ENCODE data around the gene CCDC85C. TPM values are rescaled to one million over a fixed set of nuclear protein-coding genes. Genes with fewer than 3 reads are reported as not detected.

The CCDC85C gene
- total RNA-seq, 1 experiment from 2014 or later, result 3.4 TPM

GRCh38 chr14:99475660-99476059, 128.3 kb downstream of the CCDC85C start:
- no peak for DNase-seq (ENCODE audit: low read depth)

- peak; percentile 24 for DNase-seq (ENCODE audit: low read depth)
These were observed 128.8 kb downstream of the CCDC85C start for GRCh38 chr14:99475179-99475578.

DNA sequence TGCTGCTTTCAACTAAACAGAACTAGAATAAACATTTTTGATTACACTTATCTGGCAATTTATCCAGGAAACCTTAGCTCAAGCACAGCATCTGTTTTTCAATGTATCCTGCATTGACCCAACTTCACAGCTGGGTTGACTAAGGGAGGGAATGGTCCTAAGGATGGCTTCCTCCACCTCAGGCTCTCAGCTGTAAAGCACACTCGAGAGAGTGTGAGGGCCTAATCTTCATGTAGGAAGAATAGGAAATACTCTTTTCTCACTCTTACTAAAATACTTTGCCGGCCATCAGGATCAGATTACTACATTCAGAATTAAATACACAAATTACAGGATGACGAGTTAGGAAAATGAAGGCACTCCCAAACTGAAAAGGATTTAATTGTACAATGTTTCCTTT, 130.5 kb downstream of the CCDC85C start:
- no peak for DNase-seq (ENCODE audit: low read depth)

DNA sequence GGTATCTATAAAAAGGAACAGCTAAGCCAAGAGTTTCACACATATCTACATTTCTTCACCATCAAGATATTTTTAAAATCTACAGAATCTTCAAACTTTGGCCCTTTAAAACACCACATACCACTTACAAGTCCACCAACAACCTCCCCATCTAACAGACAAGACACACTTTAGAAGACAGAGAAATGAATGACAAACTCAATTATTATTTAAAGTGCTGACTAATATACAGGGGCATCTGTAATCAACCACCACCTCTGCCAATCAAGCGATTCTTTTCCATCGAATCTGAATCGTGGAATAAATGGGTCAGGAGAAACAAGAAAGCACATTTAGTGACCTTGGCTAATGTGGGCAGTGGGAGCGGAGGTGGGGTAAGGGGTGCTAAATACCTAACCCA, 131.1 kb downstream of the CCDC85C start:
- no peak for DNase-seq (ENCODE audit: low read depth)

DNA sequence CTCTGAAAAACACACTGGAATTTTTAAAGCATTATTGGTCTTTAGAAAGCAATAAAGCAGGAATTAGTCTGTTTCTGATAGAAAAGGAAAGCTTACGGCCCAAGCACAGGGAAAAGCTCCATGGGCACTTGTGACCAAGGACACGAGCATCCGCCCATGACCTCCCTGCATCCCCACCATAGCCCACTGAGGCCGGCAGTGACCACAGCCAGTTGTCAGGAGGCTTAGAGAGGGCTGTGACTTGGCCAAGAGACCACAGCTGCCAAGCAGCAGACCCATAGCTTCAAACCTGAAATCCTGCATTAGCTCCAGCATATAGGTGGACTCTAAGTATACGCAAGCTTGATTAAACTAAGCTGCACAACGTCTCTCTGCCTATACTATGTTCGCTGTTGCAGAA, 132.3 kb downstream of the CCDC85C start:
- no peak for DNase-seq (ENCODE audit: low read depth)

- no peak for DNase-seq (ENCODE audit: low read depth)
These were observed 135.0 kb downstream of the CCDC85C start for GRCh38 chr14:99468836-99469592.

GRCh38 chr14:99468081-99468480, 135.9 kb downstream of the CCDC85C start:
- DNase-seq (ENCODE audit: low read depth), result no peak

DNA sequence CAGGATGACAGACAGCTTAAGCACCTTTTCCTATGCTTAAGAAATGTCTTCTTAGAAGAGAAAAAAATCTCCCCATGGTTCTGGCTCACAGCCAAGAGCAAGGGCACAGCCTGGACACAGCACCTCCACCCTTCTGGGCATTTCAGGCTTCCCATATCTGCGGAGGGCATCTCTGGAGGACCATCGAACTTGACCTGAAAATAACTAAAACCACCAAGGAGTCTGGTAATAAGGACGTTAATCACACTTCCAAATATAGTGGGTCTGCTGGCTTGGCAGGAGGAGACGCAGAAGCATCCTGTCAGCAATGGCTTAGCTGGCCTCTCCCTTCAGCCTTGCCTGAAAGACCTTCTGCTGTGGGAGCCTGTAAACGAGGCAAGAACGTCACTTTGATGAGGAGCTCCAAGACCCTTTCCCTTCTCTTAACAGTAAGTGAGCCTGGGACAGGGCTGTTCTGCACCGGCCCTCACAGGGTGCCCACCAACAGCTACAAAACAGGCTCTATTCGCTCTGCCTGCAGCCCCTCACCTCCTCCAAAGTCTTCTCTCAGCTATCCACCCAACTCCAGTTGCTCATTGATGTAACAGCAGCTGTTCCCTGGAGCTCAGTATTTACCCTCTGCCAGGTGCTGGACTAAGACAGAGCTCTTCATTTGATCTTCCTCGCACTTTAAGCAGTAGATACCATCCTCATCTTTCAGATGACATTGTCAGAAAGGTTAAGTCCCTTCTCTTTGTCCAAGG, 136.5 kb downstream of the CCDC85C start:
- no peak for DNase-seq (ENCODE audit: low read depth)

- DNase-seq (ENCODE audit: low read depth), result no peak
These were observed 137.2 kb downstream of the CCDC85C start for GRCh38 chr14:99466758-99467157.

DNA sequence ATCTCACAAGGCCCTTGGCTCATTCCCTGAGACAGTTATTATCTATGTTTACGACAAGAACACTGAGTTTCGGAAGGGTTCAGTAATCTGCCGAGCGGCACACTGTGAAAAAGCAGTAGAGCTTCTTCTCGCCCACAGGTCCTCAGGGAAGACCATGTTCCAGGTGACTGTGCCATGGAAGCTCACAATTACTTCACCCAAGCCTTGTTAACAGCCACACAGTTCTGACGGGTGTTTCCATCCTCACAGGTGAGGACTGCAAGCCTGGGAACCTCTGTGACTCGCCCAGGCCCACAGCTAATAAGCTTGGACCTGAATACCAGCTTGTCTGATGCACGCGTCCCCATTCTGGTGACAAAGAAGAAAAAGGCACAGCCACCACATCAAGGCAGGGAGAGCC, 138.7 kb downstream of the CCDC85C start:
- DNase-seq (ENCODE audit: low read depth), result no peak

DNA sequence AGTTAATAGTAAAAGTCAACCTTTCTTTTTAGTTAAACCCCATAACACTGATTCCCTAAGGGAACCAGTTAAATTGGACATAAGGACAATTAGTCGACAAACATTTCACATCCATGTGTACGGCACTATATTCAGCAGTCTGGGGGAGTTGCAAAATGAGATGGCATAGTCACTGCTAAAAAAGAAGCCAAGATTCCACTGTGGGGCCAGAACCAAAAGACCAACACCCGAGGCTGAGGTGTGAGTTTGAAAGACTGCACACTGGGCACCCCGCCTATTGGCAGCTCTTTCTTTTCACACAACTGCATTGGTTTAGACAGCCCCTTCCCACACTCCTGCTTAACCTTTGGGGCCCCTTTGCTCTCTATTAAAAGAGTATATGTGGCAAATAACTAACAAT, 140.0 kb downstream of the CCDC85C start:
- DNase-seq (ENCODE audit: low read depth), result no peak

- no peak for DNase-seq (ENCODE audit: low read depth)
These were observed 141.8 kb downstream of the CCDC85C start for GRCh38 chr14:99462210-99462609.

- DNase-seq (ENCODE audit: low read depth), result no peak
These were observed 142.5 kb downstream of the CCDC85C start for GRCh38 chr14:99461411-99462085.

DNA sequence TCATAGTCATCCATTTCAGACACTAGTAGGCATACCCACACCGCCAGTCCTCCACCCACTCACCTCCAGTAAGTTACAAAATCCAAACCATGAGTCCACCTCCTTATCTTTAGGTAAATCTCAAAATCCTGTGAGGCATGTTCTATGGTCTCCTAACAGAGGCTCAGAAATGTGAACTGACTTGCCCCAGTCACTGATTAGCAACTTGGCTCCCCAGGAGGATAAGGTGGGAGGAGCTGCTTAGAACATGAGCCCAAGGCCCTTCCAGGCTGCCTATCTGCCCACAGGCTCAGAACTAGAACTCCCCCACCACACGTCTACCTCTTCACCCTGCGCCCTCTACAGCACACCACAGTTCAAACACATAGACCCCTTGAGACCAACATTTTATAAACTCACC, 143.2 kb downstream of the CCDC85C start:
- DNase-seq (ENCODE audit: low read depth), result no peak

DNA sequence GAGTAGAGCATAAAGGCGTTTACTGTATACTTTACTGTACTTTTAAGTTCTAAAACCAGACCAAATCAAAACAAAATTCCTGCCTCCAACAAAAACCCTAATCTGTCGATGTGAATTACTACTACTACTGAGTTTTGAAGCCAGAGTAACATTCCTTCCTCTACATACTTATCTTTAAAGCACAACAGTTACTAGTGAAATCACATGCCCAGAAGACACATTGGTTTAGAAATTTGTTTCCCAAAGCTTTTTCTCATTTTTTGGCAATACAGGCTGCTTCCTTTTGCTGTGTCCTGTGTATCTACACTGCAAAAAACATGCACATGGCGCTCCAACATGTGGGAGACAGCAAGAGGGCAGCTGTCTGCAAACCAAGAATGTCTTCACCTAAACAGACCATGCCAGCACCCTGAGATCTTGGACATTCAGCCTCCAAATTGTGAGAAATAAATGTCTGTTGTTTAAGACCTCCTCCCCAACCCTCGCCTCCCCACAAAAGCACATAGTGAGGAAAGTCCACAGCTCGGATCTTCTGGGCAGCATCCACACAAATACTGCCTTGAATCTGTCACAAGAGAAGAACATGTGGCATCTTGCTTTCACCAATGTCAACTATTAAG, 144.4 kb downstream of the CCDC85C start:
- no peak for DNase-seq (ENCODE audit: low read depth)

DNA sequence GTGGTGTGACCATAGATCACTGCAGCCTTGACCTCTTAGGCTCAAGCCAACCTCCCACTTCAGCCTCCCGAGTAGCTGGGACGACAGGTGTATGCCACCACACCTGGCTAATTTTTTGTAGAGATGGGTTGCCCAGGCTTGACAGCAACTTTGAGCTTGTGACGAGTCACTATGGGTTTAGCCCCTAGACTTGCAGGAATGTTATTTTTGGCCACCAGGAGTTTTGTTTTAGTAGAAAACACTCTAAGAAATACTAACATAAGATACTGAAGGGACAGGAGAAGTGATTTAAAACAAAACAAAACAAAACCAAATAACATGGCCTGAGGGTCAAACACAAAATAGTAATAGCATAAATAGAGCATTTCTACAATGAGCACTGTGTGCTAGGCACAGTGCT, 149.8 kb downstream of the CCDC85C start:
- no peak for DNase-seq (ENCODE audit: low read depth)

DNA sequence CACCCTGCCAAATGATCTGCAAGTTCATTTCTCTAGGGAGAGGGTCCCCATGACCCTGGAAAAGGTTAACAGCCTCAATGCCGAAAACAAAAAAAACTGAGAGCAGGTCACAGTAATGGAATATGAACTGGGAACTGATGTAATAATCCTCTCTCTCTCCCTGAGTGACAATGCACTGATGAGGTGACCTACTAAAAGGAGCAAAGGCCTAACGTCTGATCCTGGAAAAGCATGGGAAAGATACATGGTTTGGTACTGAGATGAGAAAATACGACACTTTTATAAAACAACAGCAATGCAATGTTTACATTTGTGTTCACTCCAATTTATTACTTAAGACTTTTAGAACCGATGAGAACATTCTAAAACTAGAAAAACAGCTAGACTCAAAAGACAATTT, 151.0 kb downstream of the CCDC85C start:
- no peak for DNase-seq (ENCODE audit: low read depth)

DNA sequence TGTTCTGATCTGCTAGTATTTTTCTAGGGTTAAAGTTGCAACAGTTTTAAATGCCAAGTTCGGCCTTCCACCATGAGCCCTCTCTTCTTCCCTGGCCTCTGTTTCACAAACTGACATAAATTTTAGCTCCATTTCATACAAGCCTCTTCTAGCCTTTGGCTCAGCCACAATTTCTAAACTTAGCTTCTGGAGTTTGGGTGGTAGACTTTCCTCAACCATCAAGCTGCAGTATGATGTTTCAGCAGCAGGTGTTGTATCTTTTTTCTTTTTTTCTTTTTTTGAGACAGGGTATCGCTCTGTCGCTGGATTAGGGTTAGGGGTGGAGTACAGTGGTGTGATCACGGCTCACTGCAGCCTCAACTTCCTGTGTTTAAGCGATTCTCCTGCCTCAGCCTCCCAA, 152.8 kb downstream of the CCDC85C start:
- no peak for DNase-seq (ENCODE audit: low read depth)

- no peak for DNase-seq (ENCODE audit: low read depth)
These were observed 153.7 kb downstream of the CCDC85C start for GRCh38 chr14:99450266-99450665.

Measured in RPMI7951 (cell line).